Left lung (tissue), 10 donors: ENCODE measurements around the gene NUPR2. TPM values are rescaled to one million over a fixed set of nuclear protein-coding genes. Genes with fewer than 3 reads are reported as not detected.
"Not testable (repeated sequence)": the region's sequence is repeated elsewhere in the genome, so short reads cannot be mapped to it uniquely, and the experiment has no call there.

Source experiments
- ATAC-seq: fragments of 200-7000 bp; cut with Tn5 transposase; one replicate; pipeline ENCODE4 v1.9.1; 2020; ENCODE audit warnings: moderate library complexity
- DNase-seq, 4 donors: peaks; one replicate each; pipeline ENCODE4 v3.0.0-alpha.2; 2013 to 2020
- H3K27ac ChIP-seq, 2 donors: fragments of 200-600 bp; sonication (generic) in 1 of 2; one replicate each; pipeline versions ENCODE4 v1.5.0 to v1.8.0; 2020 to 2021
- H3K27me3 ChIP-seq, 2 donors: fragments of 200-600 bp; sonication (generic) in 1 of 2; one replicate each; pipeline versions ENCODE4 v1.5.0 to v1.8.0; 2020 to 2021
- H3K36me3 ChIP-seq, 2 donors: fragments of 200-600 bp; sonication (generic) in 1 of 2; one replicate each; pipeline versions ENCODE4 v1.5.0 to v1.8.0; 2020 to 2021
- H3K4me1 ChIP-seq, 2 donors: fragments of 200-600 bp; one replicate each; pipeline ENCODE4 v1.8.0; 2021
- H3K4me3 ChIP-seq, 2 donors: fragments of 200-600 bp; sonication (generic) in 1 of 2; one replicate each; pipeline versions ENCODE4 v1.5.0 to v1.8.0; 2020 to 2021; ENCODE audit warnings: mild to moderate bottlenecking in 1 of 2
- H3K9me3 ChIP-seq, 2 donors: fragments of 200-600 bp; sonication (generic) in 1 of 2; one replicate each; pipeline versions ENCODE4 v1.5.0 to v1.8.0; 2020 to 2021
- intact Hi-C, 2 donors: fragments of 100-400 bp; cut with DNase I; formaldehyde crosslinking; loops; one replicate each; pipeline versions ENCODE4 v1.11.2 to v1.14.2; 2022
- polyA plus RNA-seq, 6 donors: library from polyadenylated mRNA; unstranded; fragments of 120-200 nt; gene quantifications; one replicate each; pipeline ENCODE4 v1.2.1, GENCODE V29; 2013; ENCODE audit not compliant: insufficient read length in 6 of 6
- total RNA-seq, 2 donors: library from RNA; stranded (reverse); fragmentation: NEBNext Ultra II Directional; extraction: Animal tissue kit (Norgen Biotek cat#: 25700); gene quantifications; one replicate each; pipeline ENCODE4 v1.2.1, GENCODE V29; 2021
- TF ChIP-seq, protein P1 (sequence below), 2 donors: fragments of 200-600 bp; sonication (generic) in 1 of 2; IDR thresholded peaks; one replicate each; pipeline versions ENCODE4 v1.5.0 to v1.8.0; 2021; ENCODE audit warnings: antibody characterized with exemption in 2 of 2
- donor health status: DM: no; HTN: yes; CAD: no.
- donor health status: DM: no; HTN: no; CAD: no.

Gene NUPR2
- total and polyA plus RNA-seq, 8 donors = 0.99 to 4.6 (median 4.0) TPM

DNA sequence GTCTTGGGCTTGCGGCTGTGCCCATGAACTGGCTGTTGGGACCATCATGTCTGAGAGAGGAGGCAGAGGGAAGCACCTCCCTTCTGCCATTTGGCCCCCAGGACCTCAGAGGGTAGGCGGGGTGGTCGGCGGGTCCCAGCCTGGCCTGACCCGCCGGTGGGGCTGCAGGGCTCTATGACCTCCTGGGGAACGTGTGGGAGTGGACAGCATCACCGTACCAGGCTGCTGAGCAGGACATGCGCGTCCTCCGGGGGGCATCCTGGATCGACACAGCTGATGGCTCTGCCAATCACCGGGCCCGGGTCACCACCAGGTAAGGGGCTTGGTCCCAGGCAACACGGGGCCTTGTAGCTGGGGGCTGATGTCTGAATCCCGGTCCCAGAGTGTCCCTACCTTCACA is 38.0 kb downstream of the NUPR2 start:
- TF ChIP-seq, protein P1, sequence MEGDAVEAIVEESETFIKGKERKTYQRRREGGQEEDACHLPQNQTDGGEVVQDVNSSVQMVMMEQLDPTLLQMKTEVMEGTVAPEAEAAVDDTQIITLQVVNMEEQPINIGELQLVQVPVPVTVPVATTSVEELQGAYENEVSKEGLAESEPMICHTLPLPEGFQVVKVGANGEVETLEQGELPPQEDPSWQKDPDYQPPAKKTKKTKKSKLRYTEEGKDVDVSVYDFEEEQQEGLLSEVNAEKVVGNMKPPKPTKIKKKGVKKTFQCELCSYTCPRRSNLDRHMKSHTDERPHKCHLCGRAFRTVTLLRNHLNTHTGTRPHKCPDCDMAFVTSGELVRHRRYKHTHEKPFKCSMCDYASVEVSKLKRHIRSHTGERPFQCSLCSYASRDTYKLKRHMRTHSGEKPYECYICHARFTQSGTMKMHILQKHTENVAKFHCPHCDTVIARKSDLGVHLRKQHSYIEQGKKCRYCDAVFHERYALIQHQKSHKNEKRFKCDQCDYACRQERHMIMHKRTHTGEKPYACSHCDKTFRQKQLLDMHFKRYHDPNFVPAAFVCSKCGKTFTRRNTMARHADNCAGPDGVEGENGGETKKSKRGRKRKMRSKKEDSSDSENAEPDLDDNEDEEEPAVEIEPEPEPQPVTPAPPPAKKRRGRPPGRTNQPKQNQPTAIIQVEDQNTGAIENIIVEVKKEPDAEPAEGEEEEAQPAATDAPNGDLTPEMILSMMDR (IDR thresholded peaks at IDR 0.05) = no peak
- ATAC-seq = no peak
- intact Hi-C loops = loop anchor here in 1 of 2 donors (10.0 kb wide), 1 partner anchor 73 kb away; no protein-coding TSS in a partner anchor

DNA sequence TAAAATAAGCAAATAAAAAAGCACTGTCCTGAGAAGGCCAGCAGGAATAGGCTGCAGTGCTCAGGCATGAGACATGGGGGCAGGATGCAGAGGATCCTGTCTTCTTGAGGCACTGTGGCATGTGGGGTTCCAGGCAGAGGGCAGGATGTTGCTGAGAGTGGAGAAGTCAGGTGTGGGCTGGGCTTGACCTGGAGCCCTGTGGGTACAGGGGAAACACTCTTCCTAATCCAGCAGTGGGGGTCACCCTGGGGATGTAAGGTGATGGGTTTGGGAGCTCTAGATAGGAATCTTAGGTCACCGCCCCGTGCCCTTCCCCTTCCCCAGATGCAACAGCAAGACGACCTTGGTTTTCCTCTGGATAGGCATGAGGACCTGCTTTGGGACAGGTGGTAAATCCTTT is 38.5 kb downstream of the NUPR2 start:
- no peaks in the 10 kb centered on the region for H3K9me3 ChIP-seq
- H3K36me3 ChIP-seq = peaks cover 0 to 62% of the 10 kb centered on the region in 2 donors
- DNase-seq (no peak), ATAC-seq (no peak)
- no peak overlapping the region for H3K4me3 ChIP-seq
- intact Hi-C loops = loop anchor here in 1 of 2 donors (10.0 kb wide), 1 partner anchor 73 kb away; no protein-coding TSS in a partner anchor
- no peak overlapping the region for H3K27ac ChIP-seq
- no peaks in the 10 kb centered on the region for H3K4me1 ChIP-seq
- no peaks in the 10 kb centered on the region for H3K27me3 ChIP-seq
- TF ChIP-seq, protein P1 (IDR thresholded peaks at IDR 0.05) = no peak

More for the DNA sequence above, 38.0 kb downstream of the NUPR2 start:
- peak in 1 of 4 donors; percentile 28 for DNase-seq
- no peak overlapping the region for H3K27ac ChIP-seq
- H3K36me3 ChIP-seq = peaks cover 0 to 58% of the 10 kb centered on the region in 2 donors
- no peak overlapping the region for H3K4me3 ChIP-seq
- no peaks in the 10 kb centered on the region for H3K4me1 ChIP-seq
- no peaks in the 10 kb centered on the region for H3K27me3 ChIP-seq
- H3K9me3 ChIP-seq = no peaks in the 10 kb centered on the region

DNA sequence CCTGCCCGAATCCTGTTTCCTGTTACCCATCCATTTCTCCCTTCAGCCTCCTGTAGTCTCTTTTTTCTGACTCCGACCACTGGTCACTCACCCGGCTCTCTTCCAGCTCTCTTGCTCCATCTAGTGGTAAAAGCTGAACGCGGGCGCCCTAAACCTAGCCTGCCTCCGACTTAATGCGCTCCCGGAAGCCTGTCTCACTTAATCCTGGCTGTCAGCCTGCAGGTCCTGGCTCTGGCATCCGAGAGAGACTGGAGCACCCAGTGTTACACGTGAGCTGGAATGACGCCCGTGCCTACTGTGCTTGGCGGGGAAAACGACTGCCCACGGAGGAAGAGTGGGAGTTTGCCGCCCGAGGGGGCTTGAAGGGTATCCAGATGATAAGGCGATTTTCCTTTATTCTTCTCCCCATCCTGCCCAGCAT is 41.8 kb downstream of the NUPR2 start:
- intact Hi-C loops = loop anchor here in 1 of 2 donors (10.0 kb wide), 1 partner anchor 70 kb away; no protein-coding TSS in a partner anchor
- Histone ChIP-seq H3K27me3 (no peaks in the 10 kb centered on the region), H3K4me1 (no peaks in the 10 kb centered on the region), H3K4me3 (no peak overlapping the region), H3K36me3 (peaks cover 0 to 71% of the 10 kb centered on the region in 2 donors), H3K9me3 (no peaks in the 10 kb centered on the region), H3K27ac (no peak overlapping the region)
- TF ChIP-seq, protein P1 (IDR thresholded peaks at IDR 0.05) = peak; percentile 81 to 94
- ATAC-seq (peak; percentile 99), DNase-seq (peak; percentile 78 to 92 (median 84))

DNA sequence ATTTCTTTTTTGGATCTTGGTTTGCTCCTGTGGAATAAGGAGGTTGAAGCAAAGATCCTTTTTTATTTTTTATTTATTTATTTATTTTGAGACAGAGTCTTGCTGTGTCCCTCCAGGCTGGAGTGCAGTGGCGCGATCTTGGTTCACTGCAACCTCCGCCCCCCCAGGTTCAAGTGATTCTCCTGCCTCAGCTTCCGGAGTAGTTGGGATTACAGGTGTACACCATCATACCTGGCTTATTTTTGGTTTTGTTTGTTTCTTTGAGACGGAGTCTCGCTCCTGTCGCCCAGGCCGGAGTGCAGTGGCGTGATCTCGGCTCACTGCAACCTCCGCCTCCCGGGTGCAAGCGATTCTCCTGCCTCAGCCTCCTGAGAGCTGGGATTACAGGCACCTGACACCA is 49.8 kb downstream of the NUPR2 start:
- ATAC-seq, H3K9me3 ChIP-seq, DNase-seq, H3K27ac ChIP-seq, H3K27me3 ChIP-seq, intact Hi-C loops, H3K4me3 ChIP-seq: not testable (repeated sequence)
- H3K36me3 ChIP-seq = peaks cover 0 to 56% of the 10 kb centered on the region in 2 donors
- peaks cover 4 to 33% of the 10 kb centered on the region in 2 donors for H3K4me1 ChIP-seq

Other genes with a start within 250 kb of the NUPR2 start
- gene ZNF713, start 229.0 kb downstream of the NUPR2 start, total RNA-seq = 1 to 10 TPM; 3.7 to 4.6 TPM
- gene ZNF713, start 229.0 kb downstream of the NUPR2 start, polyA plus RNA-seq = 10 to 100 TPM; 15.1 to 21.0 (median 16.3) TPM
- 10 to 100 TPM in 1 of 2 donors, 1 to 10 TPM in 1; 9.8 to 14.8 TPM for gene MRPS17, start 164.5 kb downstream of the NUPR2 start, total RNA-seq
- 10 to 100 TPM; 12.4 to 16.5 (median 13.9) TPM for gene MRPS17, start 164.5 kb downstream of the NUPR2 start, polyA plus RNA-seq
- 10 to 100 TPM; 52.4 to 55.1 TPM for gene NIPSNAP2, start 151.8 kb downstream of the NUPR2 start, total RNA-seq
- 100 to 1,000 TPM in 2 of 6 donors, 10 to 100 TPM in 4; 85.6 to 101 (median 87.6) TPM for gene NIPSNAP2, start 151.8 kb downstream of the NUPR2 start, polyA plus RNA-seq
- 10 to 100 TPM; 13.7 to 19.5 TPM for gene PSPH, start 65.0 kb downstream of the NUPR2 start, total RNA-seq
- 10 to 100 TPM; 14.1 to 25.0 (median 21.9) TPM for gene PSPH, start 65.0 kb downstream of the NUPR2 start, polyA plus RNA-seq
- gene CCT6A, start 64.7 kb downstream of the NUPR2 start, total RNA-seq = 100 to 1,000 TPM in 1 of 2 donors, 10 to 100 TPM in 1; 84.9 to 127 TPM
- 100 to 1,000 TPM; 187 to 225 (median 218) TPM for gene CCT6A, start 64.7 kb downstream of the NUPR2 start, polyA plus RNA-seq
- gene SUMF2, start 52.1 kb downstream of the NUPR2 start, total RNA-seq = 100 to 1,000 TPM; 134 to 151 TPM
- gene SUMF2, start 52.1 kb downstream of the NUPR2 start, polyA plus RNA-seq = 100 to 1,000 TPM; 105 to 133 (median 108) TPM
- gene PHKG1, start 23.5 kb downstream of the NUPR2 start, total RNA-seq = 1 to 10 TPM in 1 of 2 donors, under 1 TPM in 1; 0.32 to 1.8 TPM
- 1 to 10 TPM; 1.8 to 3.9 (median 2.9) TPM for gene PHKG1, start 23.5 kb downstream of the NUPR2 start, polyA plus RNA-seq
- gene CHCHD2, start 9.9 kb downstream of the NUPR2 start, total RNA-seq = 100 to 1,000 TPM; 243 to 302 TPM
- gene CHCHD2, start 9.9 kb downstream of the NUPR2 start, polyA plus RNA-seq = 100 to 1,000 TPM; 211 to 249 (median 229) TPM